ENCODE data around the gene NXT1. TPM values are rescaled to one million over a fixed set of nuclear protein-coding genes. Genes with fewer than 3 reads are reported as not detected.

Gene NXT1
- polyA plus RNA-seq, 1 of the 3 experiments (the other 2 are of a cell fraction) = 28.2 TPM

DNA sequence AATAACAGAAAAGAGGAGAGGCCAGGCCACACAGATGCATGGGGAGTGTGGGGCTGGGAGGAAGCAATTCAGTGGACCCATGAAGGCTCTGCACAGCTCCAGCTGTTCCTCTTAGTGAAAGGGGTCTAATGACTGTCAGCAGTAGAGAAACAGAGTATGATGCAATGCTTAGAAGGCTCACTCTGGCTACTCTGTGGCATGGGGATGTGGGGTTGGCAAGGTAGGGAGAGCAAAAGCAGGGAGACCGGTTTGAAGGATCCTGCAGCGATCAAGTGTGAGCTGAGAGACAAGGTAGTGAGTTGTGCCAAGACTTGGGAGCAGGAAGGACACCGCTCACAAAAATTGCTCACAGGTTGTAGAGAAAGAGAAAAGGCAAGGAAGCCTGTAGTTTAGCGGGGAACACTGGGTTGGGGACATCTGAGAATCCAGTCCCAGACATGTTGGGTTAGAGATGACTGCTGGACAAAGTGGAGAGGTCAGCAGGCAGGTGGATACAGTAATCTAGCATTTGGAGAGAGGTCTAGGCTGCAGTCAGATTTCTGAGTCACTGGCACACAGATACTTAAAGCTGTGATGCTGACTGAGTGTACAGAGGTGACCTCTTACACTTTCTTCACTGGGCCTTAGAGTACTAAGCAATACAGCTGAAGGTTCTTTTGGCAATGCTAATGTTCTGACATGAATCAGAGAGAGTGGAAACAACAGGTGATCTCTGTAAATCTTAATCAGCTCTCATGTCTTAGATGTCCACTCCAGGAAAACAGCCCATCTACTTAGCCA is 43.6 kb downstream of the NXT1 start:
- peaks cover 15 to 34% of the 10 kb centered on the region in 2 experiments for H3K36me3 ChIP-seq (replicated peaks in 1 of 2; ENCODE audit: control insufficient read depth in 1 of 2, insufficient read depth in 2 of 2, low read length in 1 of 2)
- H3K4me3 ChIP-seq (ENCODE audit: low read depth in 2 of 2, low read length in 1 of 2) = no peak overlapping the region
- no peaks in the 10 kb centered on the region for H3K9me2 ChIP-seq
- peaks cover 3% of the 10 kb centered on the region in 2 experiments; a peak in 1 of 4 replicates for H3K4me1 ChIP-seq (ENCODE audit: control insufficient read depth in 1 of 2, insufficient read depth in 2 of 2, low read depth in 1 of 2, low read length in 1 of 2)
- no peaks in the 10 kb centered on the region for H3K9me3 ChIP-seq
- ChIA-PET CTCF (no interaction called here), POLR2A (no interaction called here)
- H4K20me1 ChIP-seq (ENCODE audit: insufficient read depth) = no peaks in the 10 kb centered on the region
- 93% methylated on average over 4 of the region's 4 CpGs for WGBS (ENCODE audit: low lambda C conversion rate)
- no peak overlapping the region for H2AFZ ChIP-seq (ENCODE audit: low read depth)
- no peaks in the 10 kb centered on the region for H3K27me3 ChIP-seq (ENCODE audit: insufficient read depth)
- H3K27ac ChIP-seq (ENCODE audit: low read depth in 2 of 2, low read length in 1 of 2) = no peak overlapping the region
- no peak for DNase-seq
- peaks cover 9% of the 10 kb centered on the region; the same call in 1 of the 2 replicates for H3K79me2 ChIP-seq (ENCODE audit: insufficient read depth)
- peaks cover 7% of the 10 kb centered on the region for H3F3A ChIP-seq (replicated peaks; ENCODE audit: insufficient read depth)
- H3K9ac ChIP-seq = no peak overlapping the region
- TF ChIP-seq FOXJ3 (CRISPR knock-in tag; IDR thresholded peaks at IDR 0.05) = no peak
- TF ChIP-seq JUND (IDR thresholded peaks at IDR 0.05) = no peak
- no peak for TF ChIP-seq GABPA (IDR thresholded peaks at IDR 0.05; ENCODE audit: low read depth)
- TF ChIP-seq EZH2phosphoT487 (IDR thresholded peaks at IDR 0.05; ENCODE audit: borderline replicate concordance, low read depth) = no peak
- TF ChIP-seq ELF1 (IDR thresholded peaks at IDR 0.05) = no peak
- no peak for TF ChIP-seq NFIC (IDR thresholded peaks at IDR 0.05; ENCODE audit: borderline replicate concordance)
- no peak overlapping the region for H3K4me2 ChIP-seq

DNA sequence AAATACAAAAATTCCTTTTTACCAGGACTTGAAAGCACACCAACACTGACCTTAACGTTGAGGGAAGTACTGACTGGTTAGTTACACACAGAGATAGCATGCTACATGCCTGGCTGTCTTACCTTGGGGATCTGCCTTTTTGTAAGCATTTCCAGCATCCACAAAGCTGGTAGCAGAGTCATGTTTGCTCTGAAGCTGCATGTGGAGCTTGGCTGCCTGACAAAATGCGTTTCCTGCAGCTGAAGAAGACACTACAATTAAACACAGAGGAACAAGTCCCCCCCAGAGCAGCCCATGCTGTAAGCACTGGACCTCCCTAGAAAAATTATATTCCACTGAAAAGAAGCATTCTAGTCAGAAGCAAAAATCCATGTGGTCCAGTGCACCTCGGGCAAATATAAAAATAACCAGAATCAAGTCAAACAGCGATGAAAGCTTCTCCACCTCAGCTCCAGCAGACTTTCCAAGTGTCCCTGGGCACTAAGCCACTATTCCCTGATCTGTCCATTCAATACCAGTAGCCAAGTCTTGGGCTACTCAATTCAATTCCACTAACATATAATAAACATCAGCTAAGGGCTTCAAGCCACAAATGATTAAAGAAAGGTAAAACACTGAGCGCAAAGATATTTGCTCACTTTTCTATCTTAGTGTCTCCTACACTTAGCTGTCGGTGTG is 46.5 kb downstream of the NXT1 start:
- Histone ChIP-seq H3K9me2 (no peaks in the 10 kb centered on the region), H3F3A (replicated peaks; ENCODE audit: insufficient read depth) (peaks cover 20% of the 10 kb centered on the region), H3K27me3 (ENCODE audit: insufficient read depth) (no peaks in the 10 kb centered on the region), H3K9ac (no peak overlapping the region), H4K20me1 (ENCODE audit: insufficient read depth) (0 out of 2 replicates have a peak, but pooled peaks cover 5% of the 10 kb centered on the region), H3K4me2 (no peak overlapping the region), H3K4me3 (ENCODE audit: low read depth in 2 of 2, low read length in 1 of 2) (no peak overlapping the region), H3K79me2 (ENCODE audit: insufficient read depth) (peaks cover 9% of the 10 kb centered on the region; the same call in 1 of the 2 replicates), H2AFZ (ENCODE audit: low read depth) (no peak overlapping the region), H3K36me3 (replicated peaks in 1 of 2; ENCODE audit: control insufficient read depth in 1 of 2, insufficient read depth in 2 of 2, low read length in 1 of 2) (peaks cover 11 to 25% of the 10 kb centered on the region in 2 experiments), H3K9me3 (no peaks in the 10 kb centered on the region), H3K4me1 (ENCODE audit: control insufficient read depth in 1 of 2, insufficient read depth in 2 of 2, low read depth in 1 of 2, low read length in 1 of 2) (peaks cover 3 to 10% of the 10 kb centered on the region in 2 experiments; a peak in 2 of 4 replicates), H3K27ac (ENCODE audit: low read depth in 2 of 2, low read length in 1 of 2) (no peak overlapping the region; a peak in 1 of 4 replicates)
- ChIA-PET POLR2A (no interaction called here), CTCF (interaction anchor here (0.8 kb wide), 1 partner anchor 16 kb away, joined by 3 read pairs; no protein-coding TSS in a partner anchor)
- 69% methylated on average over 6 of the region's 6 CpGs for WGBS (ENCODE audit: low lambda C conversion rate)
- no peak for DNase-seq
- no peak for TF ChIP-seq EZH2phosphoT487 (IDR thresholded peaks at IDR 0.05; ENCODE audit: borderline replicate concordance, low read depth)
- TF ChIP-seq MEF2A (IDR thresholded peaks at IDR 0.05; ENCODE audit: borderline replicate concordance, low read depth) = no peak
- TF ChIP-seq, protein P1, sequence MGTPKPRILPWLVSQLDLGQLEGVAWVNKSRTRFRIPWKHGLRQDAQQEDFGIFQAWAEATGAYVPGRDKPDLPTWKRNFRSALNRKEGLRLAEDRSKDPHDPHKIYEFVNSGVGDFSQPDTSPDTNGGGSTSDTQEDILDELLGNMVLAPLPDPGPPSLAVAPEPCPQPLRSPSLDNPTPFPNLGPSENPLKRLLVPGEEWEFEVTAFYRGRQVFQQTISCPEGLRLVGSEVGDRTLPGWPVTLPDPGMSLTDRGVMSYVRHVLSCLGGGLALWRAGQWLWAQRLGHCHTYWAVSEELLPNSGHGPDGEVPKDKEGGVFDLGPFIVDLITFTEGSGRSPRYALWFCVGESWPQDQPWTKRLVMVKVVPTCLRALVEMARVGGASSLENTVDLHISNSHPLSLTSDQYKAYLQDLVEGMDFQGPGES (IDR thresholded peaks at IDR 0.05; ENCODE audit: low read depth, low read length) = no peak
- no peak for TF ChIP-seq POLR2AphosphoS5 (IDR thresholded peaks at IDR 0.05; ENCODE audit: low read depth, low read length)
- no peak for TF ChIP-seq SIN3A (IDR thresholded peaks at IDR 0.05; ENCODE audit: borderline replicate concordance, low read depth, low read length)
- TF ChIP-seq RXRA (IDR thresholded peaks at IDR 0.05; ENCODE audit: borderline replicate concordance, low read depth) = no peak
- TF ChIP-seq, protein P2, sequence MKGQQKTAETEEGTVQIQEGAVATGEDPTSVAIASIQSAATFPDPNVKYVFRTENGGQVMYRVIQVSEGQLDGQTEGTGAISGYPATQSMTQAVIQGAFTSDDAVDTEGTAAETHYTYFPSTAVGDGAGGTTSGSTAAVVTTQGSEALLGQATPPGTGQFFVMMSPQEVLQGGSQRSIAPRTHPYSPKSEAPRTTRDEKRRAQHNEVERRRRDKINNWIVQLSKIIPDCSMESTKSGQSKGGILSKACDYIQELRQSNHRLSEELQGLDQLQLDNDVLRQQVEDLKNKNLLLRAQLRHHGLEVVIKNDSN (IDR thresholded peaks at IDR 0.05; ENCODE audit: borderline replicate concordance, low read depth) = no peak
- TF ChIP-seq, protein P3, sequence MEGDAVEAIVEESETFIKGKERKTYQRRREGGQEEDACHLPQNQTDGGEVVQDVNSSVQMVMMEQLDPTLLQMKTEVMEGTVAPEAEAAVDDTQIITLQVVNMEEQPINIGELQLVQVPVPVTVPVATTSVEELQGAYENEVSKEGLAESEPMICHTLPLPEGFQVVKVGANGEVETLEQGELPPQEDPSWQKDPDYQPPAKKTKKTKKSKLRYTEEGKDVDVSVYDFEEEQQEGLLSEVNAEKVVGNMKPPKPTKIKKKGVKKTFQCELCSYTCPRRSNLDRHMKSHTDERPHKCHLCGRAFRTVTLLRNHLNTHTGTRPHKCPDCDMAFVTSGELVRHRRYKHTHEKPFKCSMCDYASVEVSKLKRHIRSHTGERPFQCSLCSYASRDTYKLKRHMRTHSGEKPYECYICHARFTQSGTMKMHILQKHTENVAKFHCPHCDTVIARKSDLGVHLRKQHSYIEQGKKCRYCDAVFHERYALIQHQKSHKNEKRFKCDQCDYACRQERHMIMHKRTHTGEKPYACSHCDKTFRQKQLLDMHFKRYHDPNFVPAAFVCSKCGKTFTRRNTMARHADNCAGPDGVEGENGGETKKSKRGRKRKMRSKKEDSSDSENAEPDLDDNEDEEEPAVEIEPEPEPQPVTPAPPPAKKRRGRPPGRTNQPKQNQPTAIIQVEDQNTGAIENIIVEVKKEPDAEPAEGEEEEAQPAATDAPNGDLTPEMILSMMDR (IDR thresholded peaks at IDR 0.05) = no peak
- no peak for TF ChIP-seq JUND (IDR thresholded peaks at IDR 0.05)
- TF ChIP-seq YY1 (IDR thresholded peaks at IDR 0.05; ENCODE audit: low read depth) = no peak
- no peak for TF ChIP-seq NFIC (IDR thresholded peaks at IDR 0.05; ENCODE audit: borderline replicate concordance)
- no peak for TF ChIP-seq RCOR1 (IDR thresholded peaks at IDR 0.05; ENCODE audit: low read length)
- TF ChIP-seq, protein P4, sequence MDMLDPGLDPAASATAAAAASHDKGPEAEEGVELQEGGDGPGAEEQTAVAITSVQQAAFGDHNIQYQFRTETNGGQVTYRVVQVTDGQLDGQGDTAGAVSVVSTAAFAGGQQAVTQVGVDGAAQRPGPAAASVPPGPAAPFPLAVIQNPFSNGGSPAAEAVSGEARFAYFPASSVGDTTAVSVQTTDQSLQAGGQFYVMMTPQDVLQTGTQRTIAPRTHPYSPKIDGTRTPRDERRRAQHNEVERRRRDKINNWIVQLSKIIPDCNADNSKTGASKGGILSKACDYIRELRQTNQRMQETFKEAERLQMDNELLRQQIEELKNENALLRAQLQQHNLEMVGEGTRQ (IDR thresholded peaks at IDR 0.05; ENCODE audit: borderline replicate concordance, low read depth, low read length) = no peak
- no peak for TF ChIP-seq GATA2 (CRISPR knock-in tag; IDR thresholded peaks at IDR 0.05)

Measured in SK-N-SH (cell line).